ENCODE measurements around the gene PCP4L1.

DNA sequence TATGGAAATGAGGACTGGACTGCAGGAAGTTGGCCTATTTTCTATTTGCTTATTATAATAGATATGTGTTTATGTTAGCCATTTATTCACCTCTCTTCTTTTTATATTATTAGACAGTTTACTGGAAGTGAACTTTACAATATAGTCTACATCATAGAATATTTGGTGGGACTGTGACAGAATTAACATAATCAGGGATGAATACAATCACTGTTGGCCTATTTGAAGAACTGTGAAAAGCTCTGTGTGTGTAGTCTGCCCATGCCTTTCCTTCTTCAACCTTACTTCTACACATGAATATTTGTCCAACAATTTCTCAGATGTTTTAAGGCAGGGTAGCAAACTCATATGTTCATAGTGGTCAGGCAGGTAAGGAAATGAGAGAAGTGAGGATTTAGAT is 38.9 kb downstream of the PCP4L1 start:
- TF ChIP-seq POLR2A (IDR thresholded peaks at IDR 0.05) (no peak), CTCF (IDR thresholded peaks at IDR 0.05) (no peak), EP300 (IDR thresholded peaks at IDR 0.05) (no peak)

Data from tibial nerve (tissue), 4 donors.